Measurements from ENCODE around the gene PDCD11.

- TF ChIP-seq CTCF (IDR thresholded peaks at IDR 0.05; ENCODE audit: poor library complexity, severe bottlenecking) (no peak), SMC3 (conservative IDR thresholded peaks at IDR 0.05; ENCODE audit: poor library complexity) (no peak), TAF1 (IDR thresholded peaks at IDR 0.05; ENCODE audit: low read depth) (no peak), RAD21 (conservative IDR thresholded peaks at IDR 0.05) (no peak), POLR2AphosphoS5 (IDR thresholded peaks at IDR 0.05) (no peak), EP300 (conservative IDR thresholded peaks at IDR 0.05; ENCODE audit: poor library complexity, severe bottlenecking) (no peak), MXI1 (conservative IDR thresholded peaks at IDR 0.05; ENCODE audit: poor library complexity, severe bottlenecking) (no peak), REST (IDR thresholded peaks at IDR 0.05; ENCODE audit: borderline replicate concordance) (no peak)
Measured at GRCh38 chr10:103441206-103441605, 44.8 kb downstream of the PDCD11 start.
